NCI-H748 treated with DMSO at 0.1 percent for 48 hours (cell line): ENCODE measurements around the gene VAV2.
"Not testable (repeated sequence)": the region's sequence is repeated elsewhere in the genome, so short reads cannot be mapped to it uniquely, and the experiment has no call there.

Source experiments
- DNase-seq: peaks from one replicate; lab custom pipeline; 2025; lab: John Stamatoyannopoulos, UW

Gene VAV2

DNA sequence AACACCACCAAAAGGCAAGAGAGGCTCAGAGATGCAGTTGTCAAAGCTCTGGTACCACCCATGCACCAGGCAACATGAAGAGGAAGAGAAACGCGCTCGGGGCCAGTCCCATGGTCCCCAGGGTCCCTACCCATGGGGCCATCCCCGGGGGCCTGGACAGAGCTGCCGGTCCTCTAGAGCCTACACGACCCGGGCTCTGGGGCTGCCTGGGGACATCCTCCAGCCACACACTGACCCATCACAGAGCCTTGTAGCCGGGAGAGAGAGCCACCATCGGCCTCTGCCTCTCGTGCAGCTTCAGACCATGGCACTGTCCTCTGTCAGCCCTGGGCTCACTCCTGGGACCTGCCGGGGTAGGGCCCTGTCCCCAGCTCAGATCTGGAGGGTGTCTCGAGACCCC is 23.7 kb downstream of the VAV2 start:
- DNase-seq, result no peak

- DNase-seq, result no peak
Observed at GRCh38 chr9:133967024-133967741, 24.9 kb downstream of the VAV2 start.

GRCh38 chr9:133964463-133964862 is 27.7 kb downstream of the VAV2 start:
- no peak for DNase-seq

DNA sequence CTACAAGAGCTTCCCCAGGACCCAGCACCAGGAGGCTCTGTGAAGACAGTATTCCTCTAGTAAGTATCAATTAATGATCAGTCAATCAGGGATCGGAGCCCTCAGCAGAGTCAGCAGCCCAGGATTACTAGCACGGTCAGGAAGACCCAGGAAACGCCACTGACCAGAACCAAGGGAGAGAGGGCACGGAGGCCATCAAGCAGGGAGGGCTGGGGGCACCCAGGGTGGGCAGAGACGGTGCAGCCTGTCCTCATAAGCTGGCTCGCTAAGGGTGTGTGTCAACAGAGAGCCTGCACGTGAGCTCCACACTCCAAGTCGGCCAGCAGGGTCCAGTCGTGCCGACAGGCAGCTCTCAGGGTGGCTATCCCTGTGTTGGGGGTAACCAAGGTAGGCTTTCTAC is 29.0 kb downstream of the VAV2 start:
- DNase-seq, result no peak

DNA sequence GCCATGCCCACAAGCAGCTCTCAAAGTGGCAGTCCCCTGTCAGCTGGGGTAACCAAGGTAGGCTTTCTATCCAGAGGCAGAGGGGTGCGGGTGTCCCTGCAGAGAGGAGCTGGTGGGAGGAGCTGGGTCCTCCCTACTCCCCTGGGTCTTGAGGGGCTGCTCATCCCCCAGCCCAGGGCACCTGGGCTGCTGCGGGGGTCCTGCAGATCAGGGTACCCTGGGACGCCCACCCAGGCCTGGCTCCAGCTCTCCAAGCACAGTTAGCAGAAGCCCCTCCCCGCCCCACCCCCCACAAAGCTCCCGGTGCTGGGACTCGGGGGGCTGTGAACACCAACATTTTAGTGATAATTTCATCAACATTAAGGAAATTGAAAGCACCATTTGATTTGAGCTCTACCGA is 29.8 kb downstream of the VAV2 start:
- no peak for DNase-seq

- DNase-seq, result no peak
Observed at GRCh38 chr9:133961226-133962165, 30.6 kb downstream of the VAV2 start.

DNA sequence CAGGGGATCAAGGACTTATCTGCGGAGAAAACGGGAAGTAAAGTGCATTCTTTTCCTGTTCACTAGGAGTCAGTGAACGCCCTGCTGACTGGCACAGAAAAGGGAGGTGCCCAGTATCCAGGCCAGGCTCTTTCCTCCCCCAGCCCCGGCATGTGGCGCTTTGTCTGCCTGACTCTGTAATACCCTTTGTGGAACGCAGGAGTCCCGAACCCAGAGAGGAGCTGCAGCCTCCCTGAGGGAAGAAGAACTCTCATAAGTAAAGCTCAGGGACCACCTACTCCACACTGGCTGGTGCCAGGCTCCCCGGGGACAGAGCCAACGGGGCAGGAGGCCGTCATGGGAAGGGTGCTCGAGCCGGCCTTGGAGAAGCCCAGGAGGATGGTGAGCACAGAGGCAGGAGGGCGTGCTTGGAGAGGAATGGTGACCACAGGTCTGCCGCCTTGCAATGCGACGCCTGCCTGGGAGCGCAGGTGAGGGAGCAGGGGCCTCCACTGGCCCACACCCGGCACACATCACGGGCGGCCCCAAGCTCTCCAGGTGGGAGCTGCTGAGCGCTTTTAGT is 31.5 kb downstream of the VAV2 start:
- no peak for DNase-seq

- no peak for DNase-seq
Observed at GRCh38 chr9:133959966-133960567, 32.1 kb downstream of the VAV2 start.

DNA sequence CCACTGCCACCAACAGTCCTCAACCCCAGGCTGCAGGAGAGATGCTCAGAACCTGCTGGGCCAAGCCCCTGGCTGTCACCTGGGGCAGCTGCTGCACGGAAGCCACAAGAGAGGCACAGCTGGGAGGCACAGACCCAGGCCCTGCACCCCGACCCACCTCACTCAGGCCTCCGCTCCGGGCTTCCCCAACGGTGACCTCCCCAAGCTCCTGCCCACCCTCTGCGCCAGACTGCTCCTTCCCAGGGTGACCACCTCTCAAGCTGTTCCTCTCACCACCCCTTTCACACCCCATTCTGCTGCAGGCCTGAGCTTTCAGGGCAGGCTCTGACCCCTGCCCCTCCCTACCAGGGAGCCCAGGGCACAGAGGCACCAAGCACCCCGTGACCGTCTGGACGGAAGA is 33.0 kb downstream of the VAV2 start:
- DNase-seq, result no peak

GRCh38 chr9:133958756-133959155 is 33.4 kb downstream of the VAV2 start:
- DNase-seq, result no peak

DNA sequence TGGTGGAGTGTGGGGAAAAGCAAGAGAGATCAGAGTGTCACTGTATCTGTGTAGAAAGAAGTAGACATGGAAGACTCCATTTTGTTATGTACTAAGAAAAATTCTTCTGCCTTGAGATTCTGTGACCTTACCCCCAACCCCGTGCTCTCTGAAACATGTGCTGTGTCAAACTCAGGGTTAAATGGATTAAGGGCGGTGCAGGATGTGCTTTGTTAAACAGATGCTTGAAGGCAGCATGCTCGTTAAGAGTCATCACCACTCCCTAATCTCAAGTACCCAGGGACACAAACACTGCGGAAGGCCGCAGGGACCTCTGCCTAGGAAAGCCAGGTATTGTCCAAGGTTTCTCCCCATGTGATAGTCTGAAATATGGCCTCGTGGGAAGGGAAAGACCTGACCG is 34.4 kb downstream of the VAV2 start:
- DNase-seq, result not testable (repeated sequence)

- no peak for DNase-seq
Observed at GRCh38 chr9:133957328-133957727, 34.8 kb downstream of the VAV2 start.

- no peak for DNase-seq
Observed at GRCh38 chr9:133956520-133957076, 35.5 kb downstream of the VAV2 start.

GRCh38 chr9:133955821-133956411 is 36.2 kb downstream of the VAV2 start:
- DNase-seq, result no peak

DNA sequence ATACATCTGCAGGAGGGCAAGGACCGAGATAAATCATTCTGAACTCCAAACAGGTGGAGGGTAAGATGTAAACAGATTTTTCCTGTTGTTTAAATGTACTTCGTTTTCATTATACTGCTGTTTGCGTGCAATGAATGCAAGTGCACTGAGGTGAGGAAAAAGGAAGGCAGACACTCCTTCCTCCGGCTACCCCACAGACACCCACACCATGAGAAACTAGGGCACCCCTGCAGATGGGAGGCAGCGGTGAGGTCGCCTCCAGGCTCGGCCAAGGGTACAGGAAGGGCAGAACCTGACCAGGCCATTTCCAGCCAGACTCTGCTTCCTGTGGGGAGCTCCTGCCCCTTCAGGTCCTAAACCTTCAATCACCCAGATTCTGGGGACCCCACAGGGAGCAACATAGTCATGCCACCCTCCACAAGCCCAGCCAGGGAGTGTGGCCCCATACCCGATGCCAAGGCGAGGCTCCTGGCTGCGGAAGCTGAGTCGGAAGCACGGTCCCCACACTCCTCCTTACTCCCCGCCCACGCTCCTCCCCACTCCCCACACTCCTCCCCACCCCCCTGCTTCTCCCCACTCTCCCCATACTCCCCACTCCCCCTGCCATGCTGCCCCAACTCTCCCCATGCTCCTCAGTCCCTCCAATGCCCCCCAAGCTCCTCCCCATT is 37.1 kb downstream of the VAV2 start:
- DNase-seq, result no peak

DNA sequence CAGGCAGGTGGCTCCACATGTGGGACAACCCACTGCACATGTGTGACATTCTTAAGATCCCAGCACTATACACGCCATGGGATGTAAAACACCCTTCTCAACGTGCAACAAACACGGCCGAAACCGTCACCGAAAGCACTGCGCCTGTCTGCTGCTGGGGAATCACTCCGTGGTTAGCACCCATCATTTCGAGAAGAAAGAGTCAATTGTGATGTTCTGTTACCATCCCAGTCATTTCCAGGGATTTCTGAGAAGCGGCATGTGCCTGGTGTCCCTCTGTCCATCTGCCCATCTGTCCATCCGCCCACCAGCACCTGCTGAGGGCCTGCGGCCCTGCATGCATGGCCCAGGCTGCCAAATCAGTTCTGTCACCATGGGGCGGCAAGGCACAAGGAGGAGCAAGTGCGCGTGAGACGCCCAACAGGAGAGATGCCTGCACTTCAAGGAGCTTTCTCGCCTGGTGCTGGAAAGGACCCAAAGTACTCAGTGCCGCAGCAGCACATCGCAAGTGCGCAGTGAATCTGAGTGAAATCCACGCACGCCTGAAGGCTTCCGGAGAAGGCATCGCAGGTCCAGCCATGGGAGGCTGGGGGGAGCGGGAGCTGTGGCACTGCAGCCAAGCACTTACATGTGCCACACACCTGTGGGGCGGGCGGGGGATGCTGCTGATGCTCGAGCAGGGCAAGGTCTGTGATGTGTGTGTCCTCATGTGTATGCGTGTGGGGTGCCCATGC is 38.0 kb downstream of the VAV2 start:
- DNase-seq, result no peak

DNA sequence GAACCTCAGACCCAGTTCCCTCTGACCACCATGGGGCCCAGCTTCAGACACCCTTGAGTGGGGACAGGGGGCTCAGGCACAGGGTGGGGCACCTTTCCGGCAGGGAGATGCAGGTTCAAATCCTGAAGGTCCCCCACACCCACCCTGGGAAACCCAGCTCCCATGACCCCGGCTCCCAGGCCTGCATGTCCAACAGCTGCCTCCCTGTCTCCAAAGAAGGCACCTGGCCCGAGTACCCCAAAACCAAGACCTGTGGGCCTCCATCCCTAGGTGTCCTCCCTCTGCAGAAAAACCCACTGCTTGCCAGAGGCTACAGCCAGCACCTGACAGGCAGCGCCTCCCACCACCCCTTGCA is 38.5 kb downstream of the VAV2 start:
- no peak for DNase-seq

DNA sequence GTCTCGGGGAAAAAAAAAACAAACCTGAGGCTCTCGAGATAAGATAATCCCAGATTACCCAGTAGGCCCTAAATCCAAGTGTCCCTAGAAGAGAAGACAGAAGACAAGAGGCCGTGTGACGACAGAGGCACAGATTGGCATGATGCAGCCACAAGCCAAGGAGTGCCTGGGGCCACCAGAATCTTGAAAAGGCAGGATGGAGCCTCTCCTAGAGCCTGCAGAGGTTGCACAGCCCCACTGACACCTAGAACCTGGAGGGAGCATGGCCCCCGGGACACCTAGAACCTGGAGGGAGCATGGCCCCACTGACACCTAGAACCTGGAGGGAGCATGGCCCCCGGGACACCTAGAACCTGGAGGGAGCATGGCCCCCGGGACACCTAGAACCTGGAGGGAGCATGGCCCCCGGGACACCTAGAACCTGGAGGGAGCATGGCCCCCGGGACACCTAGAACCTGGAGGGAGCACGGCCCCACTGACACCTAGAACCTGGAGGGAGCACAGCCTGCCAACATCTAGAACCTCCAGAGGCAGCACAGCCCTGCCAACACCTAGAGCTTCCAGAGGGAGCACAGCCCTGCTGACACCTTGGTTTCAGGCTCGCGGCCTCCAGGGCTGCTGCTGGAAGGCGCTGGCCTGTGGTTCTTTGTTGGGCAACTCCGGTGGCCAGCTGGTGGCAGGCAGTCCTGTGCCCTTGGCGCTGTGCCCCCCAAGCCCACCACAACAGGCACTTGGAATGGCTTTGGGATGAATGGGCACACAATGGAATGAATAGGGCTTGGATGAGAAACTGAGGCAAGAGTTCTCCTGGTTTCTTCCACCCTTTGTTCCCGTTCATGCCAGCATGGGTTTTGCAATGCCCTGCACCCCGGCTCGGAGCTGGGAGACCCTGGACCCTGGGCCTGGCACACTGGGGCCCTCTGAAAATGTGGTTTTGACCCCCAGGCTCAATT is 39.2 kb downstream of the VAV2 start:
- no peak for DNase-seq

DNA sequence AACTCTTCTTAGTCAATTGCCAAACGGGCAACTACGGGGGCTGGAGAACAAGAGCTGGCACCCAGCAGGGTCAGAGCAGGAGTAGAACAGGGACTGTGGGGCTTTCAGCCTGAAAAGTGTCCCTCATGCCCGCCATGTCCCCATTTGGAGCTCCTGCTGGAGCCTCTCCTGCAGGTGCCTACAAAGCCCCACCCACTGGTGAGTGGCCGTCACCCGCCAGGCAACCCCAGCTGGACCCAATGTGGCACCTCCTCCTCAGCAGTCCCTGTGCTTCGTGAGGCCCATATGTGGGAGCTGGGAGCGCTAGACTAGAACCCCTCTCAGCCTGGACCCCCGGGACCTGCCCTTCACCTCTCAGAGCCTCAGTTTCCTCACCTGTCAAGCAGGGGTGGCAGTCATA is 40.9 kb downstream of the VAV2 start:
- no peak for DNase-seq
